Lung (tissue), 12 donors: ENCODE results near the gene ADAT1. TPM values are rescaled to one million over a fixed set of nuclear protein-coding genes. Genes with fewer than 3 reads are reported as not detected.

Source experiments
- ATAC-seq: fragments of 200-7000 bp; cut with Tn5 transposase; one replicate; pipeline ENCODE4 v1.9.1; 2020; ENCODE audit warnings: moderate number of reproducible peaks; ENCODE audit not compliant: insufficient read depth, low FRiP score
- DNase-seq, 3 donors: peaks; one replicate each; pipeline ENCODE4 v3.0.0-alpha.2; 2013 to 2017
- H3K27ac ChIP-seq, 2 donors: one replicate each; pipeline ENCODE4 v1.5.1; 2013; ENCODE audit warnings: mild to moderate bottlenecking in 2 of 2, moderate library complexity in 2 of 2, control low read depth in 1 of 2, inconsistent platforms in 1 of 2, low read depth in 1 of 2, low read length in 1 of 2
- H3K27me3 ChIP-seq, 3 donors: one replicate each; pipeline ENCODE4 v1.5.1; 2013; ENCODE audit warnings: low read length in 2 of 3; ENCODE audit not compliant: control insufficient read depth in 3 of 3, insufficient read depth in 3 of 3
- H3K36me3 ChIP-seq, 4 donors: one replicate each; pipeline ENCODE4 v1.5.1; 2013; ENCODE audit warnings: low read length in 4 of 4, mild to moderate bottlenecking in 1 of 4, moderate library complexity in 1 of 4; ENCODE audit not compliant: control insufficient read depth in 4 of 4, insufficient read depth in 4 of 4
- H3K4me1 ChIP-seq, 5 donors: one replicate each; pipeline ENCODE4 v1.5.1; 2013; ENCODE audit warnings: low read length in 5 of 5, mild to moderate bottlenecking in 2 of 5, moderate library complexity in 1 of 5; ENCODE audit not compliant: control insufficient read depth in 5 of 5, insufficient read depth in 5 of 5
- H3K4me3 ChIP-seq: one replicate; pipeline ENCODE4 v1.5.1; 2013; ENCODE audit warnings: mild to moderate bottlenecking, control low read depth, moderate library complexity
- H3K9ac ChIP-seq, 2 donors: one replicate each; pipeline ENCODE4 v1.5.1; 2013; ENCODE audit warnings: low read length in 2 of 2, control low read depth in 1 of 2; ENCODE audit not compliant: insufficient read depth in 1 of 2
- H3K9me3 ChIP-seq, 4 donors: one replicate each; pipeline ENCODE4 v1.5.1; 2013; ENCODE audit warnings: low read length in 3 of 4, mild to moderate bottlenecking in 1 of 4, moderate library complexity in 1 of 4; ENCODE audit not compliant: control insufficient read depth in 4 of 4, insufficient read depth in 3 of 4
- whole genome bisulfite sequencing, 2 donors: extraction: QIAGEN DNeasy Blood & Tissue Kit; methylation state at CpG; one replicate each; pipeline ENCODE4 v1.1.7; 2013; 5-methylcytosine and 5-hydroxymethylcytosine counted together
- polyA plus RNA-seq, 2 donors: library from polyadenylated mRNA; stranded (reverse); fragments of 200-250 nt; gene quantifications; one replicate each; pipeline ENCODE4 v1.2.1, GENCODE V29; 2013
- total RNA-seq, 2 donors: library from RNA; depleted of rRNA in 1 of 2; stranded (reverse); fragments of >200 nt in 1 of 2; gene quantifications; one replicate each; pipeline ENCODE4 v1.2.1, GENCODE V29; 2014 to 2021
- TF ChIP-seq, protein P1 (sequence below): IDR thresholded peaks from 2 replicates; pipeline ENCODE4 v1.5.1; 2012; ENCODE audit warnings: mild to moderate bottlenecking; ENCODE audit errors: control extremely low read depth, extremely low read depth
- donor health status: control.
- donor health status: control.
- donor health status: Bipolar disorder and iron deficiency.
- donor health status: healthy.
- donor health status: DM: yes; HTN: yes; CAD: no.

ADAT1 gene
- total and polyA plus RNA-seq, 4 donors = 14.2 to 52.6 (median 39.3) TPM

DNA sequence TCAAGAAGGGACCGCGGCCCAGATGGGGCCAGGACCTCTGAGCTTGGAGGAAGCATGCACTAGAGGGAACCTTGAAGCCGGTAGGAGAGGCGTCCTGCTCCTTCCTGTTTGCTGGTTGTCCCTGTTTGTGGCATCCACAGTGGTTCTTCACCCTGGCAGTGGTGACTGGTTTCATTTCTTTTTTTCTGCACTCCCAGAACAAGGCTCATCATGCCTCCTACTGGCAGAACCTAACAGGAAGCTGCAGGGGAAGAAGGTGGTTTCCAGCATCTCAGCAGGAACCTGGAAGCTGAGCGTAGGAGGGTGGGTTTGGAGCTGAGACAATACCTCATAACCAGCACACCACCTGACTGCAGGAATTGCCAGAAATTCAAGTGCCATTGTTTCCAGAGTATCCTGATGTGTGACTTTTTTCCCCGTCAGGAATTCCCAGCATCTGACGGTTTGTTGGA, 72.8 kb downstream of the ADAT1 start:
- DNase-seq (peak in 2 of 3 donors; percentile 11 to 37), ATAC-seq (peak; percentile 39)
- no peak overlapping the region for H3K4me3 ChIP-seq
- H3K4me1 ChIP-seq = peaks cover 0 to 5% (median 0%) of the 10 kb centered on the region in 5 donors
- no peaks in the 10 kb centered on the region for H3K36me3 ChIP-seq
- no peaks in the 10 kb centered on the region for H3K27me3 ChIP-seq
- TF ChIP-seq, protein P1, sequence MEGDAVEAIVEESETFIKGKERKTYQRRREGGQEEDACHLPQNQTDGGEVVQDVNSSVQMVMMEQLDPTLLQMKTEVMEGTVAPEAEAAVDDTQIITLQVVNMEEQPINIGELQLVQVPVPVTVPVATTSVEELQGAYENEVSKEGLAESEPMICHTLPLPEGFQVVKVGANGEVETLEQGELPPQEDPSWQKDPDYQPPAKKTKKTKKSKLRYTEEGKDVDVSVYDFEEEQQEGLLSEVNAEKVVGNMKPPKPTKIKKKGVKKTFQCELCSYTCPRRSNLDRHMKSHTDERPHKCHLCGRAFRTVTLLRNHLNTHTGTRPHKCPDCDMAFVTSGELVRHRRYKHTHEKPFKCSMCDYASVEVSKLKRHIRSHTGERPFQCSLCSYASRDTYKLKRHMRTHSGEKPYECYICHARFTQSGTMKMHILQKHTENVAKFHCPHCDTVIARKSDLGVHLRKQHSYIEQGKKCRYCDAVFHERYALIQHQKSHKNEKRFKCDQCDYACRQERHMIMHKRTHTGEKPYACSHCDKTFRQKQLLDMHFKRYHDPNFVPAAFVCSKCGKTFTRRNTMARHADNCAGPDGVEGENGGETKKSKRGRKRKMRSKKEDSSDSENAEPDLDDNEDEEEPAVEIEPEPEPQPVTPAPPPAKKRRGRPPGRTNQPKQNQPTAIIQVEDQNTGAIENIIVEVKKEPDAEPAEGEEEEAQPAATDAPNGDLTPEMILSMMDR = peak; percentile 29
- H3K9ac ChIP-seq = no peak overlapping the region
- H3K9me3 ChIP-seq = no peaks in the 10 kb centered on the region
- WGBS, 2 donors = 49 to 53% methylated on average over 7 of the region's 7 CpGs
- H3K27ac ChIP-seq = peak overlapping the region in 1 of 2 donors; percentile 49

Other genes with a start within 250 kb of the ADAT1 start
- 100 to 1,000 TPM in 1 of 2 donors, 10 to 100 TPM in 1; 44.8 to 105 TPM for gene CFDP1, start 189.8 kb downstream of the ADAT1 start, total RNA-seq
- 10 to 100 TPM; 62.1 to 66.1 TPM for gene CFDP1, start 189.8 kb downstream of the ADAT1 start, polyA plus RNA-seq
- 10 to 100 TPM; 20.2 to 37.9 TPM for gene TMEM170A, start 158.6 kb downstream of the ADAT1 start, total RNA-seq
- 10 to 100 TPM in 1 of 2 donors, 1 to 10 TPM in 1; 8.2 to 10.3 TPM for gene TMEM170A, start 158.6 kb downstream of the ADAT1 start, polyA plus RNA-seq
- gene CHST6, start 127.8 kb downstream of the ADAT1 start, total RNA-seq = 1 to 10 TPM; 4.5 to 8.5 TPM
- 1 to 10 TPM; 2.2 to 4.2 TPM for gene CHST6, start 127.8 kb downstream of the ADAT1 start, polyA plus RNA-seq
- 1 to 10 TPM in 1 of 2 donors, not detected in 1; 1.3 TPM for gene CHST5, start 87.2 kb downstream of the ADAT1 start, total RNA-seq
- gene CHST5, start 87.2 kb downstream of the ADAT1 start, polyA plus RNA-seq = under 1 TPM; 0.09 to 0.24 TPM
- gene TMEM231, start 67.0 kb downstream of the ADAT1 start, total RNA-seq = 10 to 100 TPM; 49.8 to 88.5 TPM
- 10 to 100 TPM in 1 of 2 donors, 1 to 10 TPM in 1; 9.3 to 20.6 TPM for gene TMEM231, start 67.0 kb downstream of the ADAT1 start, polyA plus RNA-seq
- 100 to 1,000 TPM in 1 of 2 donors, 10 to 100 TPM in 1; 72.9 to 129 TPM for gene GABARAPL2, start 56.9 kb downstream of the ADAT1 start, total RNA-seq
- 100 to 1,000 TPM in 1 of 2 donors, 10 to 100 TPM in 1; 79.6 to 180 TPM for gene GABARAPL2, start 56.9 kb downstream of the ADAT1 start, polyA plus RNA-seq
- 10 to 100 TPM; 74.8 to 95.3 TPM for gene KARS1, start 24.4 kb upstream of the ADAT1 start, total RNA-seq
- gene KARS1, start 24.4 kb upstream of the ADAT1 start, polyA plus RNA-seq = 100 to 1,000 TPM; 105 to 107 TPM
- 10 to 100 TPM; 51.8 to 73.8 TPM for gene TERF2IP, start 24.5 kb upstream of the ADAT1 start, total RNA-seq
- gene TERF2IP, start 24.5 kb upstream of the ADAT1 start, polyA plus RNA-seq = 10 to 100 TPM; 47.7 to 51.3 TPM
- not detected for gene CPHXL2, start 53.7 kb upstream of the ADAT1 start, total RNA-seq
- not detected for gene CPHXL2, start 53.7 kb upstream of the ADAT1 start, polyA plus RNA-seq
- gene DUXB, start 78.2 kb upstream of the ADAT1 start, total RNA-seq = not detected
- not detected for gene DUXB, start 78.2 kb upstream of the ADAT1 start, polyA plus RNA-seq
- gene CPHXL, start 103.2 kb upstream of the ADAT1 start, total RNA-seq = not detected
- not detected for gene CPHXL, start 103.2 kb upstream of the ADAT1 start, polyA plus RNA-seq